Lung (tissue), 12 donors: ENCODE measurements around the gene DENND1A. TPM values are rescaled to one million over a fixed set of nuclear protein-coding genes. Genes with fewer than 3 reads are reported as not detected.

Source experiments
- ATAC-seq: fragments of 200-7000 bp; cut with Tn5 transposase; one replicate; pipeline ENCODE4 v1.9.1; 2020; ENCODE audit warnings: moderate number of reproducible peaks; ENCODE audit not compliant: insufficient read depth, low FRiP score
- DNase-seq, 3 donors: peaks; one replicate each; pipeline ENCODE4 v3.0.0-alpha.2; 2013 to 2017
- H3K27ac ChIP-seq, 2 donors: one replicate each; pipeline ENCODE4 v1.5.1; 2013; ENCODE audit warnings: mild to moderate bottlenecking in 2 of 2, moderate library complexity in 2 of 2, control low read depth in 1 of 2, inconsistent platforms in 1 of 2, low read depth in 1 of 2, low read length in 1 of 2
- H3K27me3 ChIP-seq, 3 donors: one replicate each; pipeline ENCODE4 v1.5.1; 2013; ENCODE audit warnings: low read length in 2 of 3; ENCODE audit not compliant: control insufficient read depth in 3 of 3, insufficient read depth in 3 of 3
- H3K36me3 ChIP-seq, 4 donors: one replicate each; pipeline ENCODE4 v1.5.1; 2013; ENCODE audit warnings: low read length in 4 of 4, mild to moderate bottlenecking in 1 of 4, moderate library complexity in 1 of 4; ENCODE audit not compliant: control insufficient read depth in 4 of 4, insufficient read depth in 4 of 4
- H3K4me1 ChIP-seq, 5 donors: one replicate each; pipeline ENCODE4 v1.5.1; 2013; ENCODE audit warnings: low read length in 5 of 5, mild to moderate bottlenecking in 2 of 5, moderate library complexity in 1 of 5; ENCODE audit not compliant: control insufficient read depth in 5 of 5, insufficient read depth in 5 of 5
- H3K4me3 ChIP-seq: one replicate; pipeline ENCODE4 v1.5.1; 2013; ENCODE audit warnings: mild to moderate bottlenecking, control low read depth, moderate library complexity
- H3K9ac ChIP-seq, 2 donors: one replicate each; pipeline ENCODE4 v1.5.1; 2013; ENCODE audit warnings: low read length in 2 of 2, control low read depth in 1 of 2; ENCODE audit not compliant: insufficient read depth in 1 of 2
- H3K9me3 ChIP-seq, 4 donors: one replicate each; pipeline ENCODE4 v1.5.1; 2013; ENCODE audit warnings: low read length in 3 of 4, mild to moderate bottlenecking in 1 of 4, moderate library complexity in 1 of 4; ENCODE audit not compliant: control insufficient read depth in 4 of 4, insufficient read depth in 3 of 4
- WGBS, 2 donors: extraction: QIAGEN DNeasy Blood & Tissue Kit; methylation state at CpG; one replicate each; pipeline ENCODE4 v1.1.7; 2013; 5-methylcytosine and 5-hydroxymethylcytosine counted together
- polyA plus RNA-seq, 2 donors: library from polyadenylated mRNA; stranded (reverse); fragments of 200-250 nt; gene quantifications; one replicate each; pipeline ENCODE4 v1.2.1, GENCODE V29; 2013
- total RNA-seq, 2 donors: library from RNA; depleted of rRNA in 1 of 2; stranded (reverse); fragments of >200 nt in 1 of 2; gene quantifications; one replicate each; pipeline ENCODE4 v1.2.1, GENCODE V29; 2014 to 2021
- TF ChIP-seq, protein P1 (sequence below): IDR thresholded peaks from 2 replicates; pipeline ENCODE4 v1.5.1; 2012; ENCODE audit warnings: mild to moderate bottlenecking; ENCODE audit errors: control extremely low read depth, extremely low read depth
- donor health status: control.
- donor health status: control.
- donor health status: Bipolar disorder and iron deficiency.
- donor health status: healthy.
- donor health status: DM: yes; HTN: yes; CAD: no.

The DENND1A gene
- total and polyA plus RNA-seq, 4 donors, result 5.7 to 29.8 (median 14.5) TPM

DNA sequence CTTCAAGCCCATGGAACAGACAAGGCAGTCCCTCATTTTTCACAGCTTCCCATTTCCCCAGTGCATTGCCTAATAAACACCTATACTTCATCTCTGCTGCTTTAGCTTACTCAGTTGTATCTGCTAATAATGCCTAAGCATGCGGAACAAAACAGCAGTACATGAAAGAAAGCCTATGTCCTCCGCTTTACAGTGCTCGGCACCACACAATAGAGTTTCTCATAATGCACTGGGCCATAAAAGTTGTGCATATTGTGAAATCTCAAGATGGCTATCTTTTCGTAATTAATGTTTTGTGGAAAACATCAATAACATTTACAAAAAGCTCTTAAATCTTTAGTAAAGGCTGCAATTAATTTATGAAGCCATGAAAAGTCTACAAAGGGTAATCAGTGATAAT lies 69.3 kb downstream of the DENND1A start:
- Histone ChIP-seq H3K36me3 (no peaks in the 10 kb centered on the region), H3K27me3 (peaks cover 0 to 2% (median 0%) of the 10 kb centered on the region in 3 donors), H3K4me1 (peaks cover 0 to 5% (median 0%) of the 10 kb centered on the region in 5 donors), H3K9me3 (no peaks in the 10 kb centered on the region), H3K27ac (peak overlapping the region in 1 of 2 donors; percentile 21), H3K4me3 (no peak overlapping the region), H3K9ac (no peak overlapping the region)
- no peak for ATAC-seq
- TF ChIP-seq, protein P1, sequence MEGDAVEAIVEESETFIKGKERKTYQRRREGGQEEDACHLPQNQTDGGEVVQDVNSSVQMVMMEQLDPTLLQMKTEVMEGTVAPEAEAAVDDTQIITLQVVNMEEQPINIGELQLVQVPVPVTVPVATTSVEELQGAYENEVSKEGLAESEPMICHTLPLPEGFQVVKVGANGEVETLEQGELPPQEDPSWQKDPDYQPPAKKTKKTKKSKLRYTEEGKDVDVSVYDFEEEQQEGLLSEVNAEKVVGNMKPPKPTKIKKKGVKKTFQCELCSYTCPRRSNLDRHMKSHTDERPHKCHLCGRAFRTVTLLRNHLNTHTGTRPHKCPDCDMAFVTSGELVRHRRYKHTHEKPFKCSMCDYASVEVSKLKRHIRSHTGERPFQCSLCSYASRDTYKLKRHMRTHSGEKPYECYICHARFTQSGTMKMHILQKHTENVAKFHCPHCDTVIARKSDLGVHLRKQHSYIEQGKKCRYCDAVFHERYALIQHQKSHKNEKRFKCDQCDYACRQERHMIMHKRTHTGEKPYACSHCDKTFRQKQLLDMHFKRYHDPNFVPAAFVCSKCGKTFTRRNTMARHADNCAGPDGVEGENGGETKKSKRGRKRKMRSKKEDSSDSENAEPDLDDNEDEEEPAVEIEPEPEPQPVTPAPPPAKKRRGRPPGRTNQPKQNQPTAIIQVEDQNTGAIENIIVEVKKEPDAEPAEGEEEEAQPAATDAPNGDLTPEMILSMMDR, result no peak
- 70 to 97% methylated on average over 4 of the region's 4 CpGs for WGBS, 2 donors
- no peak for DNase-seq

GRCh38 chr9:123852403-123852802 lies 77.5 kb downstream of the DENND1A start:
- TF ChIP-seq, protein P1, result no peak
- Histone ChIP-seq H3K27ac (no peak overlapping the region), H3K27me3 (no peaks in the 10 kb centered on the region), H3K36me3 (peaks cover 0 to 2% (median 0%) of the 10 kb centered on the region in 4 donors), H3K4me1 (no peaks in the 10 kb centered on the region), H3K9ac (no peak overlapping the region), H3K9me3 (peaks cover 0 to 5% (median 2%) of the 10 kb centered on the region in 4 donors), H3K4me3 (no peak overlapping the region)
- no peak for DNase-seq
- WGBS, 2 donors, result 91 to 99% methylated on average over 2 of the region's 2 CpGs
- ATAC-seq, result no peak

DNA sequence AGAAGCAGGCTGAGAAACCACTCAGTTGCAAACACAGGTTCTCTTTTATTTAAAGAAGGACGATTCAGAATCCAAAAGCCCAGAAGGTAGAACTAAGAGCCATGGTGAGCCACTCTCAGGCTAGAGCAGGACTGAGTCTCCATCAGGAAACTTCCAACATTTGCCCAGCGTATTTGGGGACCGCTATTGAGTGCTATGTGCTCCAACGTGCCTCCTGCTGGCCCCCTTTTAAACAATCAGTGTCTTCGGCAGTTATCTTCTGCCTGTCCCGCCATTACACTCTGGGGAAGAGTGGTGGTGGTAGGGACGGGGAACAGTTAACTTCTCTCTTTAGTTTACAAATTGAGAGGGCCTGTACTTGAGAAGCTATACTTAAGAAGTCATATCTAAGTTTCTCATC lies 78.1 kb downstream of the DENND1A start:
- no peaks in the 10 kb centered on the region for H3K4me1 ChIP-seq
- peaks cover 0 to 2% (median 0%) of the 10 kb centered on the region in 4 donors for H3K36me3 ChIP-seq
- no peak overlapping the region for H3K27ac ChIP-seq
- DNase-seq (no peak), ATAC-seq (no peak)
- no peak overlapping the region for H3K9ac ChIP-seq
- no peak overlapping the region for H3K4me3 ChIP-seq
- H3K27me3 ChIP-seq, result no peaks in the 10 kb centered on the region
- WGBS, 2 donors, result 86 to 91% methylated on average over 7 of the region's 7 CpGs
- TF ChIP-seq, protein P1, result no peak
- peaks cover 0 to 11% (median 2%) of the 10 kb centered on the region in 4 donors for H3K9me3 ChIP-seq
